ENCODE results near the gene ZNF746. TPM values are rescaled to one million over a fixed set of nuclear protein-coding genes. Genes with fewer than 3 reads are reported as not detected.

ZNF746 gene
- total and polyA plus RNA-seq, 9 of the 15 experiments (the other 6 are each of a cell fraction or from before 2014, with no cell fraction given): 1.7 to 31.6 (median 13.3) TPM

DNA sequence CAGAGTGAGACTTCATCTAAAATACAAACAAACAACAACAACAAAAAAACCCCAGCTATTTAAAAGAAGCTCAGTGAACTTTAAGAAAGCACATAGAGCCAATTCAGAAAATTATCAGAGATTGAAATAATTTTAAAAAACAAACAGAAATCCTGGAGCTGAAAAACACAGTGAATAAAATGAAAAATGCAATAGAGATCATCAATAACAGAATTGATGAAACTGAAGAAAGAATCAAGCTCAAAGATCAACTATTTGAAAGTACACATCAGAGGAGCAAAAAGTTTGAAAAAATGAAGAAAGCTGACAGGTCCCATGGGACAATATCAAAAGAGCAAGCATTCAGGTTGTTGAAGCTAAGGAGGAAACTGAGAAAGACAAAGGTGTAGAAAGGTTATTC, 12.2 kb upstream of the ZNF746 start (continued):
- TF ChIP-seq ARID4B (CRISPR knock-in tag; IDR thresholded peaks at IDR 0.05) (no peak), BHLHE40 (IDR thresholded peaks at IDR 0.05; ENCODE audit: low read length) (no peak), YY1 (IDR thresholded peaks at IDR 0.05; ENCODE audit: borderline replicate concordance in 1 of 3, control insufficient read depth in 1 of 3, extremely low read depth in 1 of 3, insufficient read depth in 3 of 3, insufficient read length in 1 of 3, insufficient replicate concordance in 2 of 3, low read depth in 1 of 3, low read length in 2 of 3) (no peak), ZMIZ1 (IDR thresholded peaks at IDR 0.05; ENCODE audit: low read depth in 2 of 2, low read length in 2 of 2) (no peak), ZNF175 (CRISPR knock-in tag; IDR thresholded peaks at IDR 0.05; ENCODE audit: low read depth) (no peak), PCBP1 (IDR thresholded peaks at IDR 0.05; ENCODE audit: low read depth, low read length, poor library complexity, severe bottlenecking) (no peak), EWSR1 (IDR thresholded peaks at IDR 0.05; ENCODE audit: borderline replicate concordance, low read depth, partially characterized antibody) (no peak), CREB3L1 (IDR thresholded peaks at IDR 0.05; ENCODE audit: borderline replicate concordance, low read depth) (no peak), FOXK2 (conservative IDR thresholded peaks at IDR 0.05 in 1 of 2, IDR thresholded peaks at IDR 0.05 in 1 of 2; ENCODE audit: low read depth in 2 of 2) (no peak), ZEB2 (IDR thresholded peaks at IDR 0.05) (peak; percentile 69; the same call in 1 of the 2 replicates), ZNF184 (CRISPR knock-in tag; IDR thresholded peaks at IDR 0.05) (no peak)
- TF ChIP-seq, protein P1, sequence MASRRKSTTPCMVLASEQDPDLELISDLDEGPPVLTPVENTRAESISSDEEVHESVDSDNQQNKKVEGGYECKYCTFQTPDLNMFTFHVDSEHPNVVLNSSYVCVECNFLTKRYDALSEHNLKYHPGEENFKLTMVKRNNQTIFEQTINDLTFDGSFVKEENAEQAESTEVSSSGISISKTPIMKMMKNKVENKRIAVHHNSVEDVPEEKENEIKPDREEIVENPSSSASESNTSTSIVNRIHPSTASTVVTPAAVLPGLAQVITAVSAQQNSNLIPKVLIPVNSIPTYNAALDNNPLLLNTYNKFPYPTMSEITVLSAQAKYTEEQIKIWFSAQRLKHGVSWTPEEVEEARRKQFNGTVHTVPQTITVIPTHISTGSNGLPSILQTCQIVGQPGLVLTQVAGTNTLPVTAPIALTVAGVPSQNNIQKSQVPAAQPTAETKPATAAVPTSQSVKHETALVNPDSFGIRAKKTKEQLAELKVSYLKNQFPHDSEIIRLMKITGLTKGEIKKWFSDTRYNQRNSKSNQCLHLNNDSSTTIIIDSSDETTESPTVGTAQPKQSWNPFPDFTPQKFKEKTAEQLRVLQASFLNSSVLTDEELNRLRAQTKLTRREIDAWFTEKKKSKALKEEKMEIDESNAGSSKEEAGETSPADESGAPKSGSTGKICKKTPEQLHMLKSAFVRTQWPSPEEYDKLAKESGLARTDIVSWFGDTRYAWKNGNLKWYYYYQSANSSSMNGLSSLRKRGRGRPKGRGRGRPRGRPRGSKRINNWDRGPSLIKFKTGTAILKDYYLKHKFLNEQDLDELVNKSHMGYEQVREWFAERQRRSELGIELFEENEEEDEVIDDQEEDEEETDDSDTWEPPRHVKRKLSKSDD (conservative IDR thresholded peaks at IDR 0.05; ENCODE audit: low read length): no peak

Data from K562 (cell line).